Small intestine (tissue), 16 donors: ENCODE data around the gene TGM2. TPM values are rescaled to one million over a fixed set of nuclear protein-coding genes. Genes with fewer than 3 reads are reported as not detected.

Source experiments
- DNase-seq, 2 donors: peaks; one replicate each; pipeline versions ENCODE4 v3.0.0 to v3.0.0-alpha.2; 2013
- FAIRE-seq: peaks from 2 replicates; lab custom pipeline; 2012; peaks lifted over from hg19 to GRCh38; lab: Jason Lieb, UNC
- H3K27ac ChIP-seq, 3 donors: one replicate each; pipeline ENCODE4 v1.5.1; 2013; ENCODE audit warnings: low read length in 2 of 3, mild to moderate bottlenecking in 2 of 3, control low read depth in 1 of 3, inconsistent platforms in 1 of 3, low read depth in 1 of 3, moderate library complexity in 1 of 3
- H3K27me3 ChIP-seq, 3 donors: one replicate each; pipeline ENCODE4 v1.6.1; 2013; ENCODE audit warnings: low read length in 3 of 3, inconsistent platforms in 1 of 3; ENCODE audit not compliant: control insufficient read depth in 3 of 3, insufficient read depth in 3 of 3
- H3K36me3 ChIP-seq, 3 donors: one replicate each; pipeline ENCODE4 v1.6.1; 2013; ENCODE audit warnings: low read length in 3 of 3, inconsistent platforms in 1 of 3, low read depth in 1 of 3, mild to moderate bottlenecking in 1 of 3, moderate library complexity in 1 of 3; ENCODE audit not compliant: control insufficient read depth in 3 of 3, insufficient read depth in 2 of 3
- H3K4me1 ChIP-seq, 3 donors: one replicate each; pipeline ENCODE4 v1.6.1; 2013; ENCODE audit warnings: low read length in 2 of 3, inconsistent platforms in 1 of 3, low read depth in 1 of 3, mild to moderate bottlenecking in 1 of 3, moderate library complexity in 1 of 3; ENCODE audit not compliant: control insufficient read depth in 3 of 3, insufficient read depth in 2 of 3
- H3K4me3 ChIP-seq, 3 donors: one replicate each; pipeline ENCODE4 v1.5.1; 2013; ENCODE audit warnings: low read length in 3 of 3, control low read depth in 1 of 3, inconsistent platforms in 1 of 3, low read depth in 1 of 3, mild to moderate bottlenecking in 1 of 3, moderate library complexity in 1 of 3
- H3K9me3 ChIP-seq, 2 donors: one replicate each; pipeline ENCODE4 v1.6.1; 2013; ENCODE audit warnings: low read depth in 1 of 2, low read length in 1 of 2; ENCODE audit not compliant: control insufficient read depth in 2 of 2, insufficient read depth in 1 of 2
- WGBS, 3 donors: extraction: QIAGEN DNeasy Blood & Tissue Kit; methylation state at CpG; one replicate each; pipeline ENCODE4 v1.1.7; 2013; 5-methylcytosine and 5-hydroxymethylcytosine counted together
- long read RNA-seq, 10 donors: transcript quantifications; one replicate each; lab custom pipeline, GENCODE V29; 2026
- polyA plus RNA-seq, 4 donors: library from polyadenylated mRNA; stranded (reverse) in 3 of 4; unstranded in 1 of 4; fragments of 200-250 nt in 3 of 4; fragments of 120-200 nt in 1 of 4; gene quantifications; one replicate each; pipeline versions ENCODE4 v1.2.1 to v1.2.3, GENCODE V29; 2013
- donor health status: healthy with polysubstance abuse.
- donor health status: control.
- donor health status: control.
- donor health status: Bipolar disorder and iron deficiency.
- donor health status: healthy.

TGM2 gene
- polyA plus RNA-seq, result 100 to 1,000 TPM in 1 of 4 donors, 10 to 100 TPM in 3; 19.7 to 332 (median 59.1) TPM
- long read RNA-seq, donor 1, full-length matches to known transcripts, result 73 of 226 reads
- long read RNA-seq, donor 1, partial matches to known transcripts, result 139 of 226 reads
- long read RNA-seq, donor 1, other reads (novel, unspliced or antisense), result 14 of 226 reads
- long read RNA-seq, donor 2, full-length matches to known transcripts, result 26 of 70 reads
- long read RNA-seq, donor 2, partial matches to known transcripts, result 38 of 70 reads
- long read RNA-seq, donor 2, other reads (novel, unspliced or antisense), result 6 of 70 reads
- long read RNA-seq, donor 3, full-length matches to known transcripts, result 22 of 92 reads
- long read RNA-seq, donor 3, partial matches to known transcripts, result 70 of 92 reads
- long read RNA-seq, donor 3, other reads (novel, unspliced or antisense), result 0 of 92 reads
- long read RNA-seq, donor 4, result 0 reads
- long read RNA-seq, donor 5, partial matches to known transcripts, result 5 of 9 reads
- long read RNA-seq, donor 5, other reads (novel, unspliced or antisense), result 0 of 9 reads
- long read RNA-seq, donor 6, full-length matches to known transcripts, result 24 of 97 reads
- long read RNA-seq, donor 6, partial matches to known transcripts, result 68 of 97 reads
- long read RNA-seq, donor 6, other reads (novel, unspliced or antisense), result 5 of 97 reads
- long read RNA-seq, donor 7, full-length matches to known transcripts, result 89 of 234 reads
- long read RNA-seq, donor 7, partial matches to known transcripts, result 137 of 234 reads
- long read RNA-seq, donor 7, other reads (novel, unspliced or antisense), result 8 of 234 reads
- long read RNA-seq, donor 8, full-length matches to known transcripts, result 2 of 2 reads
- long read RNA-seq, donor 8, partial matches to known transcripts, result 0 of 2 reads
- long read RNA-seq, donor 8, other reads (novel, unspliced or antisense), result 0 of 2 reads
- long read RNA-seq, donor 9, full-length matches to known transcripts, result 10 of 10 reads
- long read RNA-seq, donor 9, partial matches to known transcripts, result 0 of 10 reads
- long read RNA-seq, donor 9, other reads (novel, unspliced or antisense), result 0 of 10 reads
- long read RNA-seq, donor 10, full-length matches to known transcripts, result 16 of 144 reads
- long read RNA-seq, donor 10, partial matches to known transcripts, result 128 of 144 reads
- long read RNA-seq, donor 10, other reads (novel, unspliced or antisense), result 0 of 144 reads

DNA sequence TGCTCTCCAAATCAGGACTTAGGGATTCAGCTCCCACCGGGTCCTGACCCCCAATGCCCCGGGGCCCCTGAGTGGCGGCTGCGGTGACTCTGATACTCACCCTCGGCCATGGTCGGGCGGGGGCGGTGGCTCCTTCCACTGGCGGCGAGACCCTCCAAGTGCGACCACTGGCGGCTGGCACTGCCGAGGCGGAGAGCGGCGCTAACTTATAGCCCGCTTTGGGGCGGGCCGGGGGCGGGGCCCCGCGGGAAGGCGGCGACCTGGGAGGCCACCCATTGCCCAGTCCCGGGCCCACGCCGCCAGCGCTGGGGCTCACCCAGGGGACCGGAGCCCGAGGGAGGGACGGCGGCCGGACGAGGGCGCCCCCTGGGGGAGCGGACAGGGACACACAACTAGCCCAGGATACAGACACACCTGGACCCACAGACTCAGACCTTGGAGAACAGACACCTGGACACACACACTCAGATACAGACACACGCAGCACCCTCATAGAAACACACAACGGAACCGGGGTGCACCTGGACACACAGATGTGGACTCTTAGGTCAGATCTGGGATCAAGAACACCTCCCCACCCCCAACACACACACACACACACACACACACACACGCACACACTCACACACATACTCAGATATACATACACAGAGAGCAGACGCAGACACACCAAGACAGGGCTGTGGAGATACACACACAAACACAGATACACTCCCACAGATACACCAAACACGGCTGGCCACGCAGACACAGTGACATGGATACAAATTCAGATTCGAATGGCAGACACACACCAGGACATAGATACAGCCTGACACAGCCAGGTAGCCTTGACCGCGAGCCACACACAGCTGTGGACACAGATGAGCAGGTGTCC, at the start of gene TGM2:
TGM2 (minus strand) TSS at position 182 of the 877 bp plus-strand sequence; CDS start at position 110, 72 bp downstream.
- no peaks in the 10 kb centered on the region for H3K27me3 ChIP-seq
- peaks cover 0 to 35% (median 0%) of the 10 kb centered on the region in 3 donors for H3K36me3 ChIP-seq
- DNase-seq, result peak; percentile 88 to 94
- FAIRE-seq, result no peak
- peak within 1 kb of the TSS in 2 of 3 donors; percentile 51 to 90 for H3K27ac ChIP-seq
- 7 to 12% (median 9%) methylated on average over 36 to 46 of the region's 46 CpGs for WGBS, 3 donors
- peak within 1 kb of the TSS; percentile 26 to 78 (median 64) for H3K4me3 ChIP-seq
- no peaks in the 10 kb centered on the region for H3K9me3 ChIP-seq
- peaks cover 0 to 34% (median 3%) of the 10 kb centered on the region in 3 donors for H3K4me1 ChIP-seq

DNA sequence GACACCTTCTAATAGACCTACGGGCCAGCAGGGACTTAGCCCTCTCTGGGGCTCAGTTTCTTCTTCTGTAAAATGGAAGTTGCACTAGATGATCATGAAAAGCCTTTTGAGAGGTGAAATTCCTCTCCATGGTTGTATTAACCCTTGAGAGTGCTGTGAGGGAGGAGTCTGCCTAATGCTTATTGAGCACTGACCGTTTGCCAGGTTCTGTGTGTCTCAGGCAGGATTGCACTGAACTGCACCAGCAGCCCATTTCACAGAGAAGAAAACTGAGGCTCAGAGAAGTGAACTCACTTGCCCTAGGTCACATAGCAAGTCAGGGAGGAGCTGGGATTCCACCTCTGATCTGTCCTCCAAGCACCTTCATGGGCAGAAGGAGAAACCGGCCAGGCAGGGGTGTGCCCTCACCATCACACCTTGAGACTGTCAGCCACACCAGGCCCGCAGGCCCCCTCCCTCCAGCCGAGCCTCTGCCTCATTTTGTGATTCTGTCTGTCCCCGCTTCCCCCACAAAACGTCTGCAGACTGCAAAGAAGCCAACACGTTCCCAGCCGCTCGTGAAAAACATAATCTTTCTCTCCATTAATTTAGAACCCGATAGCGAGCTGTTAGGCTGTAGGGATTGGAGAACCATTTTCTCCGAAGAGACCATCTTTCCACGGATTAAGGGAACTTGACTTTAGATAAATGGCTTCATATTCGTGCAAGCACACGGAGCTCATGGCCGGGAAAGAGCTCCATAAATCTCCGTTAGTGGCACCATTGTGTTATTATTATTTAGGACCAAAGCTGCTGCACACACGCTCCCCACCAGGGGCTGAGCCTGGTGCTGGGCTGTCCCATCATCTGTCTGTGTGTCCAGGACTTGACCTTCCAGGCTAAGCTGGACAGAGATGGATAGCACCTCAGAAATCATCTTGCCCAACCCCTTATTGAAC, 49.5 kb upstream of the TGM2 start:
- 62 to 65% (median 62%) methylated on average over 19 of the region's 19 CpGs for WGBS, 3 donors
- no peaks in the 10 kb centered on the region for H3K4me1 ChIP-seq
- FAIRE-seq (no peak), DNase-seq (no peak)
- H3K27me3 ChIP-seq, result peaks cover 0 to 4% (median 0%) of the 10 kb centered on the region in 3 donors
- no peaks in the 10 kb centered on the region for H3K36me3 ChIP-seq
- H3K27ac ChIP-seq, result no peak overlapping the region
- H3K4me3 ChIP-seq, result no peak overlapping the region
- no peaks in the 10 kb centered on the region for H3K9me3 ChIP-seq

DNA sequence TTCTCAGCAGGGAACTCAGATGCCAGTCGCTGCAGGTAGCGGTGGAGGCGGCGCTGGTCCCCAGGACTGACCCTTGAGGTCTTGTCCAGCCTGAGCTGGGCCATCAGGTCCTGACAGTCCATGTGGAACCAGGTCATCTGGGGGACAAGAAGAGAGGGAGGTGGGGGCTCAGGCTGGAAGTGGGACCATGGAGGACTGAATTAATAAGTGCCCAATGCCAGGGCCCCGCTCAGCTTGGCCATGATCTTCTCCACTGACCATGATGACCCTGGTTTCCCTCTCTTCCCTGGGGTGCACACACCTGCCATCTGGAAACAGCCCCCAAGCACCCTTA, 48.5 kb upstream of the TGM2 start:
- no peak for FAIRE-seq
- no peaks in the 10 kb centered on the region for H3K9me3 ChIP-seq
- WGBS, 3 donors, result 92 to 99% (median 94%) methylated on average over 5 of the region's 5 CpGs
- H3K36me3 ChIP-seq, result no peaks in the 10 kb centered on the region
- no peak for DNase-seq
- no peak overlapping the region for H3K27ac ChIP-seq
- H3K27me3 ChIP-seq, result peaks cover 0 to 4% (median 0%) of the 10 kb centered on the region in 3 donors
- H3K4me1 ChIP-seq, result no peaks in the 10 kb centered on the region
- H3K4me3 ChIP-seq, result no peak overlapping the region

DNA sequence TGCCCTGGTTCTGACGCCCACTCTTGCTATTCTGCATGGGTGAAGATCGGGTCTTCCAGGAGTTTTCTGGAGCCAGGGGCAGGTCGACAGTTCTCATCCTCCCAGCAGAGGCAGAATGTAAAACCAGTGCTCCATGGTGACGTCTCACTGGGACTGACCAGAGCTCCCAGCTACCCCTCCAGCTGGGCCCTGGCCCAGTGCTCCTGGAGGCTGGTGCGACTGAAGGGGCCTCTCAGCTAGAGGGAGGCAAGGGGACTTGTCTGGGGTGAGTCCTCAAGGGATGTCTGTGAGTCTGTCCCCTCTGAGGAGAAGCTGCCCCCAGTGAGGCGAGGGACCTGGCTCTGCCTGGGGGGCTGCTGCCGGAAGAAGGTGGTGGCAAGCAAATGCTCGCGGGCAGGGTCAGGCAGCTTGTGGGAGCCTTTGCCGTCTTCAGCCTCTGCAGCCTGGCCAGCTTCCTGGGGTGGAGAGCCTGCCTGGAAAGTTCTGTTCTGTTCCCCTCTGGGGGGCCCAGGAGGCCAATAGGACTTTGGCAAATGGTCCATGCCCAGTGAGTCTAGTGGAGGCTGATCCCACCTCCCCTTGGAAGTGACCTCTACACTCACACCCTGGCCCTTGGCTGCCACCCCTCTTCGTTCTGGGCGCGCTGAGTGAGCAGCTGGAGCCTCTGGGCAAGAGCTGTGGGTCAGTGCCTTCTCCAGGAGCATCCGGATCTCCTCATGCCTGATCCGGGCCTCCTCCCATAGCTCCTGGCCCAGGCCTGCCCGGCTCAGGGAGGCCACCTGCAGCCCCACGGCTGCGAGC, 47.9 kb upstream of the TGM2 start:
- 63 to 70% (median 67%) methylated on average over 18 of the region's 18 CpGs for WGBS, 3 donors
- Histone ChIP-seq H3K4me1 (no peaks in the 10 kb centered on the region), H3K27me3 (peaks cover 0 to 4% (median 0%) of the 10 kb centered on the region in 3 donors), H3K4me3 (no peak overlapping the region), H3K36me3 (no peaks in the 10 kb centered on the region), H3K9me3 (no peaks in the 10 kb centered on the region), H3K27ac (no peak overlapping the region)
- DNase-seq (no peak), FAIRE-seq (no peak)

DNA sequence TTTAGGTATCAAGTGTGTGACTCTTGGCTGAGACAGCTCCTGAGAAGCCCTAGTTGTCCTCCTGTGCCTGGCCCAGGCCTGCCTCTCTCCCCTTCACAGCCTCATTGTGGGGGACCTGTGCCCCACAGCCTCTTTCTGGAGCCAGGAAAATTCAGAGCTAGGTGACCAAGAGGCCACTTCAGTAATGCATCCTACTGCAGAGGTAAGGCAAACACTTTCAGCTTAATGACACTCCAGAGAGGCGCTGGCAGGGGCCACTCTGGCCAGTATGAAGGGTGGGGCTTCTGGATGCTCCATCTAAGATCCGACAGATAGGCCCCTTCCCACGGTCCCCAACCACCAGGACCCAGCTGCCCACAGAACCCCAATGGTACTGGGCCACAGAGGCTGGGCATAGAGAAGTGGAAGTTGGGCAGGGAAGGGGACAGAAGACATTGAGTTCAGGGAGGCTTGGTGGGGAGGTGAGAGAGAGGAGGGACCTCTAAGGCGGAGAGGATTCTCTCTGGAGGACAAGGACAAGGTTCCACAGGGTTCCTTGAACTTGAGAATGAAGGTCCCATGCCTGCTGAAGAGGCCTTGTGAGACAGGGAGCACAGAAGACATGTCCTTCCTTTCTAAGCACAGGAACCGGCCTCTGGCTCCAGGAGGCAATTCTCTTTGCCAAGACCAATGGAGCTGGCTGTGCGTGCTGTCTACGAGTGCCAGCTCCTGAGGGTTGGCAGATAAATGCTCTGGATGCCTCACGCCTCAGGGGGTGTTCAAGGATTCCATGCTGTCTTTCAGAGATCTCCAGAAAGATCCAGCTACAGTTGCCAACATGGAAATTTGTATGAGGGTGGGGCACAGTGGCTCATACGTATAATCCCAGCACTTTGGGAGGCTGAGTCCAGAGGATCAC, 46.4 kb upstream of the TGM2 start:
- WGBS, 3 donors, result 71 to 75% (median 72%) methylated on average over 9 of the region's 9 CpGs
- Histone ChIP-seq H3K4me1 (no peaks in the 10 kb centered on the region), H3K9me3 (no peaks in the 10 kb centered on the region), H3K36me3 (no peaks in the 10 kb centered on the region), H3K4me3 (no peak overlapping the region), H3K27me3 (peaks cover 0 to 4% (median 0%) of the 10 kb centered on the region in 3 donors), H3K27ac (no peak overlapping the region)
- no peak for FAIRE-seq
- DNase-seq, result no peak

DNA sequence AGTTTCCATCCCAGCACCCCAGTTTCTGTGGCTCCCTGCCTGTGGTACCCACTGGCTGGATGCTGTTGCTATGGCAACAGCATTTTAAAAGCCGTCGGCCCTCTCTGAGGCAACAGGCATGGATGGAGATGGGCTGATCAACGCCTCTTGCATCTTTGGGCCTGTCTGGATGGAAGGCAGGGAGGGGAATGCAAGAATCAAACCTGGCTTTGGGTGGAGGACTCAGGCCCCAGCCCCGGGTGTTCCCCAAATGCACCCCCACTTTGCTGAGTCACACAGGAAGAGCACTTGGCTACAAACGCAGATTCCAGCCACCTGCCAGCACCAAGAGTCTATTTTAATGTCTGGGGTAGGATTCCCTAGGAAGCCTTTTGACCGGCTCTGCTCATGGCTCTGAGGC, 45.7 kb upstream of the TGM2 start:
- no peak overlapping the region for H3K4me3 ChIP-seq
- FAIRE-seq (no peak), DNase-seq (no peak)
- H3K27me3 ChIP-seq, result peaks cover 0 to 4% (median 0%) of the 10 kb centered on the region in 3 donors
- no peak overlapping the region for H3K27ac ChIP-seq
- H3K4me1 ChIP-seq, result no peaks in the 10 kb centered on the region
- no peaks in the 10 kb centered on the region for H3K36me3 ChIP-seq
- H3K9me3 ChIP-seq, result no peaks in the 10 kb centered on the region
- WGBS, 3 donors, result 51 to 56% (median 52%) methylated on average over 6 of the region's 6 CpGs
